ENCODE data around the gene NPAS3. TPM values are rescaled to one million over a fixed set of nuclear protein-coding genes. Genes with fewer than 3 reads are reported as not detected.

The NPAS3 gene
- total and polyA plus RNA-seq, 2 of the 13 experiments (the other 11 are each of a cell fraction or from before 2014, with no cell fraction given) = not detected

DNA sequence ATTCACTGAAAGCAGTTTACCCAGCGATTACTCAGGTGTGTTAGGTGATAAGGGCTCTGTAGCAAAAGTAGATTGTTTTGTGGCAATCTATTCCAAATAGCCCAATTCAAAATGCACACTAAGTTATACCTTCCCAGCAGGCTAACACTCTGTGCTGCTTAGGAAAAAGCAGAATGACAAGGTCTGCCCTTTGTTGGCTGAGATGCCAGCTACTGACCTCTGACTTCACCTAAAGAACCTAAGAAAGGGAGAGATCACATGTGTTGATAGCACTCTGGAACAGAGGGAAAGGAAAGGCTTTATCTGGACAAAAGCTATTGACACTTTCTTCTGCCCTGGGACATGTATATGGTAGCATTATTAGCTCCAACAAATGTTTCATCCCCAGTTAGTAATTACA, 609.9 kb downstream of the NPAS3 start:
- CTCF ChIA-PET (ENCODE audit: low intra/inter-chr PET ratio, low total read pairs) = no interaction called here
- Histone ChIP-seq H3K27ac (ENCODE audit: extremely low read length, insufficient read depth, low read length) (no peak overlapping the region), H2AFZ (ENCODE audit: low read length) (no peak overlapping the region), H4K20me1 (ENCODE audit: insufficient read depth, low read length) (no peaks in the 10 kb centered on the region), H3K79me2 (ENCODE audit: insufficient read depth, low read length) (no peaks in the 10 kb centered on the region), H3K4me1 (ENCODE audit: insufficient read depth, low read length) (no peaks in the 10 kb centered on the region), H3K4me2 (ENCODE audit: low read depth, low read length) (no peak overlapping the region), H3K9me3 (ENCODE audit: low read length) (no peaks in the 10 kb centered on the region), H3K4me3 (replicated peaks in 1 of 3; ENCODE audit: insufficient read depth in 1 of 3, low read depth in 2 of 3, low read length in 3 of 3) (no peak overlapping the region), H3K9ac (ENCODE audit: insufficient read depth, low read depth, low read length) (no peak overlapping the region), H3K27me3 (ENCODE audit: control insufficient read depth in 1 of 2, insufficient read depth in 2 of 2, low read length in 2 of 2) (no peaks in the 10 kb centered on the region), H3K36me3 (replicated peaks in 1 of 2; ENCODE audit: control insufficient read depth in 1 of 2, insufficient read depth in 2 of 2, low read length in 2 of 2) (no peaks in the 10 kb centered on the region)
- TF ChIP-seq ZNF530 (CRISPR knock-in tag; IDR thresholded peaks at IDR 0.05; ENCODE audit: low read depth) = no peak
- no peak for TF ChIP-seq ZNF335 (CRISPR knock-in tag; IDR thresholded peaks at IDR 0.05)
- no peak for TF ChIP-seq ZNF343 (CRISPR knock-in tag; IDR thresholded peaks at IDR 0.05)
- 0 out of 2 replicates have a peak, but pooled peaks have one; percentile 24 for TF ChIP-seq ZNF790 (CRISPR knock-in tag; IDR thresholded peaks at IDR 0.05; ENCODE audit: borderline replicate concordance)
- TF ChIP-seq, protein P1, sequence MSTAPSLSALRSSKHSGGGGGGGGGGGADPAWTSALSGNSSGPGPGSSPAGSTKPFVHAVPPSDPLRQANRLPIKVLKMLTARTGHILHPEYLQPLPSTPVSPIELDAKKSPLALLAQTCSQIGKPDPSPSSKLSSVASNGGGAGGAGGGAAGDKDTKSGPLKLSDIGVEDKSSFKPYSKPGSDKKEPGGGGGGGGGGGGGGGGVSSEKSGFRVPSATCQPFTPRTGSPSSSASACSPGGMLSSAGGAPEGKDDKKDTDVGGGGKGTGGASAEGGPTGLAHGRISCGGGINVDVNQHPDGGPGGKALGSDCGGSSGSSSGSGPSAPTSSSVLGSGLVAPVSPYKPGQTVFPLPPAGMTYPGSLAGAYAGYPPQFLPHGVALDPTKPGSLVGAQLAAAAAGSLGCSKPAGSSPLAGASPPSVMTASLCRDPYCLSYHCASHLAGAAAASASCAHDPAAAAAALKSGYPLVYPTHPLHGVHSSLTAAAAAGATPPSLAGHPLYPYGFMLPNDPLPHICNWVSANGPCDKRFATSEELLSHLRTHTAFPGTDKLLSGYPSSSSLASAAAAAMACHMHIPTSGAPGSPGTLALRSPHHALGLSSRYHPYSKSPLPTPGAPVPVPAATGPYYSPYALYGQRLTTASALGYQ (CRISPR knock-in tag; IDR thresholded peaks at IDR 0.05) = no peak
- TF ChIP-seq ARNT (IDR thresholded peaks at IDR 0.05) = no peak
- no peak for TF ChIP-seq KLF9 (CRISPR knock-in tag; IDR thresholded peaks at IDR 0.05; ENCODE audit: low read depth)
- TF ChIP-seq, protein P2, sequence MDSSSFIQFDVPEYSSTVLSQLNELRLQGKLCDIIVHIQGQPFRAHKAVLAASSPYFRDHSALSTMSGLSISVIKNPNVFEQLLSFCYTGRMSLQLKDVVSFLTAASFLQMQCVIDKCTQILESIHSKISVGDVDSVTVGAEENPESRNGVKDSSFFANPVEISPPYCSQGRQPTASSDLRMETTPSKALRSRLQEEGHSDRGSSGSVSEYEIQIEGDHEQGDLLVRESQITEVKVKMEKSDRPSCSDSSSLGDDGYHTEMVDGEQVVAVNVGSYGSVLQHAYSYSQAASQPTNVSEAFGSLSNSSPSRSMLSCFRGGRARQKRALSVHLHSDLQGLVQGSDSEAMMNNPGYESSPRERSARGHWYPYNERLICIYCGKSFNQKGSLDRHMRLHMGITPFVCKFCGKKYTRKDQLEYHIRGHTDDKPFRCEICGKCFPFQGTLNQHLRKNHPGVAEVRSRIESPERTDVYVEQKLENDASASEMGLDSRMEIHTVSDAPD (CRISPR knock-in tag; IDR thresholded peaks at IDR 0.05) = no peak
- intact Hi-C loops (cut with micrococcal nuclease; ENCODE audit: unreplicated experiment) = no loop called here
- no peak for ATAC-seq
- no peak for FAIRE-seq
- WGBS (ENCODE audit: low lambda C conversion rate) = 3% methylated on average over 1 of the region's 1 CpG
- no peak for DNase-seq (ENCODE audit: low spot score)
- in situ Hi-C loops (cut with HindIII; ENCODE audit: extremely low pct_ligation_motif_present, low pct_unique_long_range_greater_than_20kb) = no loop called here
- BruUV-seq (replicated peaks) = no TSS peak
- POLR2A ChIA-PET = no interaction called here

Data from HepG2 (cell line).